GM19438 (cell line): ENCODE data around the gene UCK1.
A peak's percentile ranks its signal among the peaks of the same experiment; 100 is the strongest.
"Not testable (repeated sequence)": the region's sequence is repeated elsewhere in the genome, so short reads cannot be mapped to it uniquely, and the experiment has no call there.

ENCODE experiments used
- ATAC-seq: cut with Tn5 transposase; IDR thresholded peaks from one replicate; pipeline ENCODE4 v1.9.1; 2021; ENCODE audit warnings: low read depth; ENCODE audit not compliant: unreplicated experiment

Gene UCK1

GRCh38 chr9:131524665-131525315 is 6.3 kb downstream of the UCK1 start:
- ATAC-seq, result no peak

GRCh38 chr9:131523451-131524435 is 7.3 kb downstream of the UCK1 start:
- no peak for ATAC-seq

DNA sequence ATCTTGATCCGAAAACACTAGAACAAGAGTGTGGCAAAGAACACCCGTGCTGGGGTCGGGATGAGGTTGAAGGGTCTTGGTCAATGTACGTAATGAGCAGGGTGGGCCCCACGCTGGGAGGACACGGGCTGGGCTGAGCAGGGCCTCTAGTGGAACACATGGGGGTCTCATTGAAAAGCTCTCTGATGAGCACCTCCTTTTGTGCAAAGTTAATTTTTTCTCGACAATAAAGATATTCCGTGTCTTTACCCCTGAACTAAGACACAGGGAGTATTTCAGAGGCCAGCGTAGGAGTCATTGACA is 8.0 kb downstream of the UCK1 start:
- ATAC-seq, result no peak

GRCh38 chr9:131522257-131523085 is 8.6 kb downstream of the UCK1 start:
- no peak for ATAC-seq

- no peak for ATAC-seq
Measured at GRCh38 chr9:131521822-131522221, 9.2 kb downstream of the UCK1 start.

GRCh38 chr9:131521203-131521602 is 9.9 kb downstream of the UCK1 start:
- ATAC-seq, result no peak

DNA sequence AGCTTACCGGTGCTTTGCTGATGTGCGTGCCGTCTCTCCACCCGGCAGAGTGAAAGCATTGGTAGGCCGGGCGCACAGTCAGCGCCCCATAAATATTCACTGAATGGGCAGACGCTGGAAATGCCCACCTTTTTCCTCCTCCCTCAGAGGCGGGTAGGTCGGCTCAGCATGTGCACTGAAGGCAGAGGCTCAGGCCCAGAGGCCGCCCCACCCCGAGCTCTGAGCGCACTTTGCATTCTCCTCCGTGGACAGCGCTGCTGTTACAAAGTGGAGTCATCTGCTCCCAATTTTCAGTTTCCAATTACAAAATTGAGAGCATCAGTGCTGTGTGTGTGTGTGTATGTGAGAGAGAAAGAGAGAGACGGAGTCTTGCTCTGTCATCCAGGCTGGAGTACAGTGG is 10.6 kb downstream of the UCK1 start:
- ATAC-seq, result no peak

GRCh38 chr9:131518553-131518952 is 12.5 kb downstream of the UCK1 start:
- ATAC-seq, result no peak

DNA sequence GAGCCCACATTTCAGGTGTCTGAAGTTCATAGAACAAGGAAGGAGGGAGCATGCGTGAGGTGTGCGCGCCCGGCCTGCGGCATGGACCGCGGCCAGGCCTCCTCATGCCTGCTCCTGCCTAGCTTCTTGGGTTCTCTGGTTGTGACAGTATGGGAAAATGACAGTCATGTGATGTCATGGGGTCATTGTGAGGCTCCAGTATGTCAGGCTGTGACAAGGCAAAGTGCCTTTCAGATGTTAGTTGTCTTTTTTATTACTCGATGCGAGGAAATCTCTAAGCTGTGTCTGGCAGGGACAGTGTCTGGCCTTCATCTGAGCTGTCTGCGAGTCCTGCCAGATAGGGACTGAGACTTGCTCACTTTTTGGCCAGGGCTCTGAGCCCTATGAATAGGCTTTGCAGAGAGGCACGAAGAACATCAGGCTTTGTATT is 13.3 kb downstream of the UCK1 start:
- no peak for ATAC-seq

GRCh38 chr9:131516930-131517329 is 14.1 kb downstream of the UCK1 start:
- no peak for ATAC-seq

DNA sequence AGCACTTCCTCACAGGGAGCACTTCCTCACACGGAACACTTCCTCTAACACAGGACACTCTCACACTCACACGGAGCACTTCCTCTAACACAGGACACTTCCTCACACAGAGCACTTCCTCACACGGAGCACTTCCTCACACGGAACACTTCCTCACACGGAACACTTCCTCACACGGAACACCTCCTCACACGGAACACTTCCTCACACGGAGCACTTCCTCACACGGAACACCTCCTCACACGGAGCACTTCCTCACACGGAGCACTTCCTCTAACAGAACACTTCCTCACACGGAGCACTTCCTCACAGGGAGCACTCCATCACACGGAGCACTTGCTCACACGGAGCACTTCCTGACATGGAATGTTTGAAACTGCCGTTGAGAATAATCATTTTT is 15.0 kb downstream of the UCK1 start:
- ATAC-seq, result no peak

DNA sequence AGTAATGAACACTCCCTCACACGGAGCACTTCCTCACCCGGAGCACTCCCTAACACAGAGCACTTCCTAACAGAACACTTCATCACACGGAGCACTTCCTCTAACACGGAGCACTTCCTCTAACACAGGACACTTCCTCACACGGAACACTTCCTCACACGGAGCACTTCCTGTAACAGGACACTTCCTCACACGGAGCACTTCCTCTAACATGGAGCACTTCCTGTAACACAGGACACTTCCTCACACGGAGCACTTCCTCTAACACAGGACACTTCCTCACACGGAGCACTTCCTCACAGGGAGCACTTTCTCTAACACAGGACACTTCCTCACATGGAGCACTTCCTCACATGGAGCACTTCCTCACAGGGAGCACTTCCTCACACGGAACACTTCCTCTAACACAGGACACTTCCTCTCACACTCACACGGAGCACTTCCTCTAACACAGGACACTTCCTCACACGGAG is 15.5 kb downstream of the UCK1 start:
- not testable (repeated sequence) for ATAC-seq

DNA sequence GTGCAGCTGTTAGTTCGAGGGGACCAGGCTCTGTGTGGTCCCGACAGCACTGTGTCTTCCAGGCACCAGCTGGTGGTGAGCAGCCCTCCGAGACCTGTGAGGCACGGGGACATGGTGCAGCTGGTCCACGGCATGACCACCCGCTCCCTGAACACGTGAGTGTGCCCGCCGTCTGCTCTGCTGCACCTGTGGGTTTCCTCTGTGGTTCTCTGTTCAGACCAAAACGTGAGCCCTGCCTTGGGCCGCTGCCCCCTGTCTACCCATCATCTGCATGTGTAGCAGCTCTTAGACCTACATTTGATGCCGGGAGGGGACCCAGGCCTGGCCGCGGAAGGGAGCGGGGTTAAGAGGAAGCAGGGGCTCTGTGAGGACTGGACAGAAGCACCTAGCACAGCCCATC is 17.9 kb downstream of the UCK1 start:
- ATAC-seq, result no peak

DNA sequence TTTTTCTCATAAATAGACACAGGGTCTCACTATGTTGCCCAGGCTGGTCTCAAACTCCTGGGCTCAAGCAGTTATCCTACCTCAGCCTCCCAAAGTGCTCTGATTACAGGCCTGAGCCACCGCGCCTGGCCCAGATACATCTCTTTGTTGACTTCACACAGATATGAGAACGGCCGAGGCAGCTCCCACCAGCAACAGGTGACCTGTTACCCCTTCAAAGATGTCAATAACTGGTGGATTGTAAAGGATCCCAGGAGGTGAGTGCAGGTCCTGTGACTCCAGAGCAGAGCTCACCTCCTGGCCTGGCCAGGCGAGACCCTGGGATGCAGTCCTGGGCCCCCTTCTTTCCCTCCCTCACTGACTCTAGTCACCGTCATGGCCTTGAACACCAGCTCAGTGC is 19.2 kb downstream of the UCK1 start:
- ATAC-seq, result no peak

- ATAC-seq, result no peak
Measured at GRCh38 chr9:131511416-131511815, 19.6 kb downstream of the UCK1 start.

DNA sequence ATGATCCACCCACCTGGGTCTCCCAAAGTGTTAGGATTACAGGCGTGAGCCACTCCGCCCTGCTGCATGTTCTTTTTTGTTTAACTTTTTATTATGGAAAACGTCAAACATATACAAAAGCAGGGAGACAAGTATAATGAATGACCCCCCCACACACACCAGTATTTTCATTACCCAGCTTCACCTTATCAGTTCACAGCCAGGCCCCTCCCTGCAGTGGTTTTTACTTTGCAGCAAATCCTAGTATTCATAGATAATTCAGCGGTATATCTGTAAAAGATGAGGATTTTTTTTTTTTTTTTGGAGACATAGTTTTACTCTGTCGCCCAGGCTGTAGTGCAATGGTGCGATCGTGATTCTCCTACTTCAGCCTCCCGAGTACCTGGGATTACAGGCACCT is 26.1 kb downstream of the UCK1 start:
- no peak for ATAC-seq

GRCh38 chr9:131503626-131504465 is 27.2 kb downstream of the UCK1 start:
- ATAC-seq, result no peak

DNA sequence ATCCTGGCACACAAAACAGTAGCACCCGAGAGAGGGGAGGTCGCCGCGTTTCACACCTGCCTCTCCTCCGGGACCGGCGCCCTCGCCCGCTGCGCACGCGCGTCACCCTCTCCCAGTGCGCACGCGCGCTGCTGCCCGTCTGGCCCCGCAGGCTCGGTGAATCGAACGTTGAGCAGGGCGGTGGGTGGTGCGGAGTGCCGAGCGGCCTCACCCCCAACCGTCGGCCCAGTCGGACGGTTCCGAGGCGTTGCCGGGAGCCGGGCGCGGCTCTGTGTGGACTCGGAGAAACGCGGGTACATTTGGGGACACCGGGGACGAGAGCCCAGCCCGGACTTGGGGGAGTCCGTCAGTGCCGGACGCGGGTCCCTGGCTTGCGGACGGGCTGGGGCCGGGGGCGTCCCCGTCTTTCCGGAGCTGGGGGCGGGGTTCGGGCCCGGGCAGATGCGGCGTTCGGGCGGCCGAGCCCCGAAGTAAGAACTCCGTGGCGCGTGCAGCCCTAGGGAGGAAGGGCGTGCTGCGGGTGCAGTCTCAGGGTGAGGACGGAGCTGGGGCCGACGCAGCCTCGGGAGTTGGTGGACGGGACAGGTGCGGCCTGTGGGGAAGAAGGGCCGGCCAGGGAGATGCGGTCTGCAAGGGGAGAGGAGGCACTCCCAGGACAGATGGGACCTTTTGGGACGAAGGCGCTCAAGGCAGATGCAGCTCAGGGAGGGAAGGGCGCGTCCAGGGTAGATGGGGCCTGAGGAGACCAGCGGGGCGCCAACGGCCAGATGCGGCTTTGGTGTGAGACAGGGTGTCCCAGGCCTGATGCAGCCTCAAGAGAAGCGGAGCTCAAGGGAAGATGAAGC is 28.1 kb downstream of the UCK1 start, which contains the start of gene POMT1:
Gene POMT1 (plus strand): TSS at position 138 of the 845 bp plus-strand sequence. CDS start 1,301 bp downstream, outside the sequence.
- peak; percentile 76 for ATAC-seq

GRCh38 chr9:131500939-131501541 is 30.0 kb downstream of the UCK1 start:
- ATAC-seq, result no peak
